ENCODE measurements around the gene EZH1.

The EZH1 gene

GRCh38 chr17:42679492-42680330 lies 65.1 kb downstream of the EZH1 start:
- peak overlapping the region; percentile 71 for H3K4me3 ChIP-seq (ENCODE audit: low read depth, low read length)
- H3K9me3 ChIP-seq (ENCODE audit: control insufficient read depth, insufficient read depth, low read depth, low read length), result no peaks in the 10 kb centered on the region
- peaks cover 46% of the 10 kb centered on the region for H3K27me3 ChIP-seq (ENCODE audit: control insufficient read depth, insufficient read depth, low read length)
- H3K27ac ChIP-seq (ENCODE audit: low read depth, low read length), result peak overlapping the region; percentile 36; the same call in 1 of the 2 replicates
- peaks cover 47% of the 10 kb centered on the region for H3K4me1 ChIP-seq (ENCODE audit: control insufficient read depth, insufficient read depth, low read length)
- H3K36me3 ChIP-seq (ENCODE audit: control insufficient read depth, insufficient read depth, low read length), result no peaks in the 10 kb centered on the region
- peak overlapping the region; percentile 67 for H3K9ac ChIP-seq (ENCODE audit: low read length)

GRCh38 chr17:42678951-42679491 lies 65.8 kb downstream of the EZH1 start:
- Histone ChIP-seq H3K9me3 (ENCODE audit: control insufficient read depth, insufficient read depth, low read depth, low read length) (no peaks in the 10 kb centered on the region), H3K27ac (ENCODE audit: low read depth, low read length) (peak overlapping the region; percentile 94; the same call in 1 of the 2 replicates), H3K4me3 (ENCODE audit: low read depth, low read length) (peak overlapping the region; percentile 71), H3K27me3 (ENCODE audit: control insufficient read depth, insufficient read depth, low read length) (peaks cover 47% of the 10 kb centered on the region), H3K9ac (ENCODE audit: low read length) (peak overlapping the region; percentile 97), H3K4me1 (ENCODE audit: control insufficient read depth, insufficient read depth, low read length) (peaks cover 52% of the 10 kb centered on the region), H3K36me3 (ENCODE audit: control insufficient read depth, insufficient read depth, low read length) (no peaks in the 10 kb centered on the region)

GRCh38 chr17:42677921-42678781 lies 66.7 kb downstream of the EZH1 start:
- Histone ChIP-seq H3K4me1 (ENCODE audit: control insufficient read depth, insufficient read depth, low read length) (peaks cover 52% of the 10 kb centered on the region), H3K27me3 (ENCODE audit: control insufficient read depth, insufficient read depth, low read length) (peaks cover 46% of the 10 kb centered on the region)

GRCh38 chr17:42677012-42677857 lies 67.6 kb downstream of the EZH1 start:
- Histone ChIP-seq H3K27me3 (ENCODE audit: control insufficient read depth, insufficient read depth, low read length) (peaks cover 48% of the 10 kb centered on the region), H3K9me3 (ENCODE audit: control insufficient read depth, insufficient read depth, low read depth, low read length) (no peaks in the 10 kb centered on the region), H3K4me1 (ENCODE audit: control insufficient read depth, insufficient read depth, low read length) (peaks cover 59% of the 10 kb centered on the region), H3K27ac (ENCODE audit: low read depth, low read length) (peak overlapping the region; percentile 82; the same call in 1 of the 2 replicates), H3K36me3 (ENCODE audit: control insufficient read depth, insufficient read depth, low read length) (no peaks in the 10 kb centered on the region), H3K4me3 (ENCODE audit: low read depth, low read length) (peak overlapping the region; percentile 96), H3K9ac (ENCODE audit: low read length) (peak overlapping the region; percentile 97)

More at GRCh38 chr17:42677921-42678781, 66.7 kb downstream of the EZH1 start:
- Histone ChIP-seq H3K9ac (ENCODE audit: low read length) (peak overlapping the region; percentile 97), H3K9me3 (ENCODE audit: control insufficient read depth, insufficient read depth, low read depth, low read length) (no peaks in the 10 kb centered on the region), H3K36me3 (ENCODE audit: control insufficient read depth, insufficient read depth, low read length) (no peaks in the 10 kb centered on the region), H3K27ac (ENCODE audit: low read depth, low read length) (peak overlapping the region; percentile 94), H3K4me3 (ENCODE audit: low read depth, low read length) (peak overlapping the region; percentile 71)

GRCh38 chr17:42676424-42677011 lies 68.3 kb downstream of the EZH1 start, which contains the start of gene PLEKHH3:
Gene PLEKHH3 (minus strand): TSS chr17:42676994. CDS start chr17:42676563, 431 bp downstream.
- no peaks in the 10 kb centered on the region for H3K36me3 ChIP-seq (ENCODE audit: control insufficient read depth, insufficient read depth, low read length)
- no peaks in the 10 kb centered on the region for H3K9me3 ChIP-seq (ENCODE audit: control insufficient read depth, insufficient read depth, low read depth, low read length)
- H3K27ac ChIP-seq (ENCODE audit: low read depth, low read length), result peak within 1 kb of the TSS; percentile 82; the same call in 1 of the 2 replicates
- H3K9ac ChIP-seq (ENCODE audit: low read length), result peak within 1 kb of the TSS; percentile 97
- H3K27me3 ChIP-seq (ENCODE audit: control insufficient read depth, insufficient read depth, low read length), result peaks cover 55% of the 10 kb centered on the region
- H3K4me1 ChIP-seq (ENCODE audit: control insufficient read depth, insufficient read depth, low read length), result peaks cover 63% of the 10 kb centered on the region
- peak within 1 kb of the TSS; percentile 96 for H3K4me3 ChIP-seq (ENCODE audit: low read depth, low read length)

- H3K9me3 ChIP-seq (ENCODE audit: control insufficient read depth, insufficient read depth, low read depth, low read length), result no peaks in the 10 kb centered on the region
- peaks cover 65% of the 10 kb centered on the region for H3K4me1 ChIP-seq (ENCODE audit: control insufficient read depth, insufficient read depth, low read length)
- H3K27me3 ChIP-seq (ENCODE audit: control insufficient read depth, insufficient read depth, low read length), result peaks cover 58% of the 10 kb centered on the region
- H3K36me3 ChIP-seq (ENCODE audit: control insufficient read depth, insufficient read depth, low read length), result no peaks in the 10 kb centered on the region
- peak overlapping the region; percentile 96 for H3K4me3 ChIP-seq (ENCODE audit: low read depth, low read length)
- peak overlapping the region; percentile 81 for H3K9ac ChIP-seq (ENCODE audit: low read length)
- H3K27ac ChIP-seq (ENCODE audit: low read depth, low read length), result no peak overlapping the region; the same call in 1 of the 2 replicates
Observed at GRCh38 chr17:42675965-42676423, 68.8 kb downstream of the EZH1 start.

GRCh38 chr17:42675348-42675964 lies 69.4 kb downstream of the EZH1 start:
- Histone ChIP-seq H3K27me3 (ENCODE audit: control insufficient read depth, insufficient read depth, low read length) (peaks cover 59% of the 10 kb centered on the region), H3K4me1 (ENCODE audit: control insufficient read depth, insufficient read depth, low read length) (peaks cover 66% of the 10 kb centered on the region), H3K9ac (ENCODE audit: low read length) (peak overlapping the region; percentile 81), H3K36me3 (ENCODE audit: control insufficient read depth, insufficient read depth, low read length) (no peaks in the 10 kb centered on the region), H3K27ac (ENCODE audit: low read depth, low read length) (no peak overlapping the region), H3K9me3 (ENCODE audit: control insufficient read depth, insufficient read depth, low read depth, low read length) (no peaks in the 10 kb centered on the region), H3K4me3 (ENCODE audit: low read depth, low read length) (peak overlapping the region; percentile 96)

GRCh38 chr17:42674755-42675347 lies 70.0 kb downstream of the EZH1 start:
- peak overlapping the region; percentile 96 for H3K4me3 ChIP-seq (ENCODE audit: low read depth, low read length)
- peak overlapping the region; percentile 27 for H3K9ac ChIP-seq (ENCODE audit: low read length)
- no peak overlapping the region for H3K27ac ChIP-seq (ENCODE audit: low read depth, low read length)
- no peaks in the 10 kb centered on the region for H3K36me3 ChIP-seq (ENCODE audit: control insufficient read depth, insufficient read depth, low read length)
- H3K9me3 ChIP-seq (ENCODE audit: control insufficient read depth, insufficient read depth, low read depth, low read length), result no peaks in the 10 kb centered on the region
- peaks cover 64% of the 10 kb centered on the region for H3K4me1 ChIP-seq (ENCODE audit: control insufficient read depth, insufficient read depth, low read length)
- peaks cover 53% of the 10 kb centered on the region for H3K27me3 ChIP-seq (ENCODE audit: control insufficient read depth, insufficient read depth, low read length)

- H3K9me3 ChIP-seq (ENCODE audit: control insufficient read depth, insufficient read depth, low read depth, low read length), result no peaks in the 10 kb centered on the region
- H3K4me3 ChIP-seq (ENCODE audit: low read depth, low read length), result peak overlapping the region; percentile 96
- H3K9ac ChIP-seq (ENCODE audit: low read length), result peak overlapping the region; percentile 27
- H3K27ac ChIP-seq (ENCODE audit: low read depth, low read length), result no peak overlapping the region
- H3K4me1 ChIP-seq (ENCODE audit: control insufficient read depth, insufficient read depth, low read length), result peaks cover 65% of the 10 kb centered on the region
- H3K27me3 ChIP-seq (ENCODE audit: control insufficient read depth, insufficient read depth, low read length), result peaks cover 53% of the 10 kb centered on the region
- H3K36me3 ChIP-seq (ENCODE audit: control insufficient read depth, insufficient read depth, low read length), result peaks cover 6% of the 10 kb centered on the region
Observed at GRCh38 chr17:42673885-42674754, 70.7 kb downstream of the EZH1 start.

Data from HUES6 (cell line).